ENCODE data around the gene ABCC1.

DNA sequence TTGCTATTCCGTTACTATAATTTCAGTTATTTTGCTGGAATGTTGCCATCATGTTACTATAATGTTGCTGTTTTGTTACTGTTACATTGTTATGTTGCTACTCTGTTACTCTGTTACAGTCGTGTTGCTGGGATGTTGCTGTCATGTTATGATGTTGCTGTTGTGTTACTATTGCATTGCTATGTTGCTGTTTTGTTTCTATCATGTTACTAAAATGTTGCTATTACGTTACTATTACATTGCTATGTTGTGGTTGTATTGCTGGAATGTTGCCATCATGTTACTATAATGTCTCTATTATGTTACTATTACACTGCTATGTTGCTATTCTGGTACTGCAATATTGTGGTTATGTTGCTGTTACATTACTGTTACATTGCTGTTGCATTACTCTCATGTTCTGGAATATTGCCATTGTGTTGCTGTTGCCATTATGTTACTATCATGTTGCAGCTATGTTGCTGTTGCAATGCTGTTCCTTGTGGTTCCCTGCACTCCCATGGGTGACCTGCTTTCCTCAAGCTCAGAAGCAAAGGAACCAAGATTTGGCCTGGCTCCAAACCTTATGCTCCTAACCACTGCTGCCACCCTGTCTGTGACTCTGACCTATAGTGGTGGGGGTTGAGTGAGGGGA is 209.4 kb downstream of the ABCC1 start:
- TF ChIP-seq, protein P1, sequence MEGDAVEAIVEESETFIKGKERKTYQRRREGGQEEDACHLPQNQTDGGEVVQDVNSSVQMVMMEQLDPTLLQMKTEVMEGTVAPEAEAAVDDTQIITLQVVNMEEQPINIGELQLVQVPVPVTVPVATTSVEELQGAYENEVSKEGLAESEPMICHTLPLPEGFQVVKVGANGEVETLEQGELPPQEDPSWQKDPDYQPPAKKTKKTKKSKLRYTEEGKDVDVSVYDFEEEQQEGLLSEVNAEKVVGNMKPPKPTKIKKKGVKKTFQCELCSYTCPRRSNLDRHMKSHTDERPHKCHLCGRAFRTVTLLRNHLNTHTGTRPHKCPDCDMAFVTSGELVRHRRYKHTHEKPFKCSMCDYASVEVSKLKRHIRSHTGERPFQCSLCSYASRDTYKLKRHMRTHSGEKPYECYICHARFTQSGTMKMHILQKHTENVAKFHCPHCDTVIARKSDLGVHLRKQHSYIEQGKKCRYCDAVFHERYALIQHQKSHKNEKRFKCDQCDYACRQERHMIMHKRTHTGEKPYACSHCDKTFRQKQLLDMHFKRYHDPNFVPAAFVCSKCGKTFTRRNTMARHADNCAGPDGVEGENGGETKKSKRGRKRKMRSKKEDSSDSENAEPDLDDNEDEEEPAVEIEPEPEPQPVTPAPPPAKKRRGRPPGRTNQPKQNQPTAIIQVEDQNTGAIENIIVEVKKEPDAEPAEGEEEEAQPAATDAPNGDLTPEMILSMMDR (IDR thresholded peaks at IDR 0.05): no peak
- no peak for TF ChIP-seq POLR2A (IDR thresholded peaks at IDR 0.05)
